VCaP (cell line): ENCODE data around the gene QSER1.
"Not testable (repeated sequence)": the region's sequence is repeated elsewhere in the genome, so short reads cannot be mapped to it uniquely, and the experiment has no call there.

Experiments used
- H3K27ac ChIP-seq: fragments of 450-650 bp; 2 replicates; pipeline ENCODE4 v1.5.1; 2017
- TF ChIP-seq, protein P1 (sequence below): fragments of 450-650 bp; conservative IDR thresholded peaks from 2 replicates; pipeline ENCODE4 v1.5.1; 2017; ENCODE audit warnings: mild to moderate bottlenecking, moderate library complexity

The QSER1 gene

GRCh38 chr11:32953700-32954099 is 61.1 kb downstream of the QSER1 start:
- TF ChIP-seq, protein P1, sequence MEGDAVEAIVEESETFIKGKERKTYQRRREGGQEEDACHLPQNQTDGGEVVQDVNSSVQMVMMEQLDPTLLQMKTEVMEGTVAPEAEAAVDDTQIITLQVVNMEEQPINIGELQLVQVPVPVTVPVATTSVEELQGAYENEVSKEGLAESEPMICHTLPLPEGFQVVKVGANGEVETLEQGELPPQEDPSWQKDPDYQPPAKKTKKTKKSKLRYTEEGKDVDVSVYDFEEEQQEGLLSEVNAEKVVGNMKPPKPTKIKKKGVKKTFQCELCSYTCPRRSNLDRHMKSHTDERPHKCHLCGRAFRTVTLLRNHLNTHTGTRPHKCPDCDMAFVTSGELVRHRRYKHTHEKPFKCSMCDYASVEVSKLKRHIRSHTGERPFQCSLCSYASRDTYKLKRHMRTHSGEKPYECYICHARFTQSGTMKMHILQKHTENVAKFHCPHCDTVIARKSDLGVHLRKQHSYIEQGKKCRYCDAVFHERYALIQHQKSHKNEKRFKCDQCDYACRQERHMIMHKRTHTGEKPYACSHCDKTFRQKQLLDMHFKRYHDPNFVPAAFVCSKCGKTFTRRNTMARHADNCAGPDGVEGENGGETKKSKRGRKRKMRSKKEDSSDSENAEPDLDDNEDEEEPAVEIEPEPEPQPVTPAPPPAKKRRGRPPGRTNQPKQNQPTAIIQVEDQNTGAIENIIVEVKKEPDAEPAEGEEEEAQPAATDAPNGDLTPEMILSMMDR = no peak
- H3K27ac ChIP-seq = no peak overlapping the region

GRCh38 chr11:32960553-32961164 is 68.0 kb downstream of the QSER1 start:
- TF ChIP-seq, protein P1 = peak; percentile 74
- H3K27ac ChIP-seq = no peak overlapping the region

- TF ChIP-seq, protein P1 = no peak
- H3K27ac ChIP-seq = no peak overlapping the region
These were observed 69.4 kb downstream of the QSER1 start for GRCh38 chr11:32962016-32962415.

DNA sequence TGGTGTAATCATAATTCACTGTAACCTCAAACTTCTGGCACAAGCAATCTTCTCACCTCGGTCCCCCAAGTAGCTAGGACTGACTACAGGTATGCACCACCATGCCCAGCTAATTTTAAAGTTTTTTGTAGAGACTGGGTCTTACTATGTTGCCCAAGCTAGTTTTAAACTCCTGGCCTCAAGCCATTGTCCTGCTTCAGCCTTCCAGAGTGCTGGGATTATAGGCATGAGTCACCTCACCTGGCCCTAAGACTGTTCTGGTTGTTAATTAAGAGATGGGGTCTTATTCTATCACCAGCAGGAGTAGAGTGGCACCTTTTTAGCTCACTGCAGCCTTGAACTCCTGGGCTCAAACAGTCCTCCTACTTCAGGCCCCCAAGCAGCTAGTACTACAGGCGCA is 71.1 kb downstream of the QSER1 start:
- no peak overlapping the region for H3K27ac ChIP-seq
- TF ChIP-seq, protein P1 = no peak

DNA sequence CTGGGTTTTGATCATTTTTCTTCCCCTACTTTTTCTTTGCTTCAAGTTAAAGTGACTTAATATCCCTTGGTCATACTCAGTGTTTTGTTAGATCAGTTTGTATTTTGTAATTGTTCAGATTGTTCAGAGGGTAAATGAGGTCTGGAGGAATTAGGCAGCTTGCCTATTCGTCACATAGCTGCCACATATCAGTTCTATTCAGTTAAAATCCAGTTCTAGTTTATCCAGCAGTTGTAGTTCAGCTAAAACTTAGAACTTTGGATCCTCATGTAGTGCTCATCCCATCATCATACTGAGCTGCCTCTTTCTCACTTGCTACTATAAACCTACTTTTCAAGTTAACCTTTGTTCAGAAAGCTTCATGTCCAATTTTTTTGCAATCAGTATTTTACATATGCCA is 75.9 kb downstream of the QSER1 start:
- H3K27ac ChIP-seq = no peak overlapping the region
- TF ChIP-seq, protein P1 = no peak

DNA sequence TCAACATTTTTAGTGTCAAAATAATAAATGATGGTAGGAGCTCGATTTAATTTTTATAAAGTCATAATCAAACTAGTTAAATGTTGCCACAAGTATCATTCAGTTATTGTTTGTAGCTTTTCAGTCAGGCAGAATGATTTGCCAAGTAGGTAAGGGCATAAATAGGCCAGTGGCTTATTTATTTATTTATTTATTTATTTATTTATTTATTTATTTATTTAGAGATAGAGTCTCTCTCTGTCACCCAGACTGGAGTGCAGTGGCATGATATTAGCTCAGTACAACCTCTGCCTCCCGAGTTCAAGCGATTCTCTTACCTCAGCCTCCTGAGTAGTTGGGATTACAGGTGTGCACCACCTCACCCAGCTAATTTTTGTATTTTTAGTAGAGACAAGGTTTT is 79.6 kb downstream of the QSER1 start:
- not testable (repeated sequence) for H3K27ac ChIP-seq

- TF ChIP-seq, protein P1 = no peak
- H3K27ac ChIP-seq = no peak overlapping the region
These were observed 80.2 kb downstream of the QSER1 start for GRCh38 chr11:32972781-32973180.

- TF ChIP-seq, protein P1 = no peak
- peak overlapping the region; percentile 25; the same call in 1 of the 2 replicates for H3K27ac ChIP-seq
These were observed 90.0 kb downstream of the QSER1 start for GRCh38 chr11:32982626-32983025.
